WTC11 (cell line): ENCODE data around the gene PPP1R3C.

Experiments
- CTCF ChIP-seq: fragments of 200-600 bp; IDR thresholded peaks from 2 replicates; pipeline ENCODE4 v1.8.0; 2022; ENCODE audit warnings: antibody characterized with exemption
- KAT7 ChIP-seq: sonication (generic); formaldehyde crosslinking; IDR thresholded peaks from 2 replicates; pipeline ENCODE4 v1.8.1; 2023; ENCODE audit warnings: missing genetic modification reagents, mild to moderate bottlenecking, borderline replicate concordance
- NR2C2 ChIP-seq: sonication (generic); formaldehyde crosslinking; IDR thresholded peaks from 2 replicates; pipeline ENCODE4 v1.8.0; 2022; ENCODE audit warnings: mild to moderate bottlenecking, missing genetic modification reagents
- RORB ChIP-seq: fragments of 250-450 bp; sonication (Bioruptor Pico); IDR thresholded peaks from 2 replicates; pipeline ENCODE4 v1.9.0; 2021; ENCODE audit warnings: mild to moderate bottlenecking
- TCF7 ChIP-seq: sonication (generic); formaldehyde crosslinking; IDR thresholded peaks from 2 replicates; pipeline ENCODE4 v1.8.0; 2022; ENCODE audit warnings: mild to moderate bottlenecking, low read depth, missing genetic modification reagents, moderate library complexity
- TEAD1 ChIP-seq: sonication (generic); formaldehyde crosslinking; IDR thresholded peaks from 2 replicates; pipeline ENCODE4 v1.8.0; 2022; ENCODE audit warnings: mild to moderate bottlenecking, missing genetic modification reagents
- ZNF121 ChIP-seq: sonication (generic); formaldehyde crosslinking; IDR thresholded peaks from 2 replicates; pipeline ENCODE4 v1.8.0; 2023; ENCODE audit warnings: missing genetic modification reagents
- ZNF425 ChIP-seq: fragments of 250-450 bp; sonication (Bioruptor Pico); conservative IDR thresholded peaks from 2 replicates; pipeline ENCODE4 v1.9.0; 2021; ENCODE audit warnings: mild to moderate bottlenecking
- TF ChIP-seq, protein P1 (sequence below): sonication (generic); formaldehyde crosslinking; IDR thresholded peaks from 2 replicates; pipeline ENCODE4 v1.8.1; 2023; ENCODE audit warnings: mild to moderate bottlenecking, missing genetic modification reagents, borderline replicate concordance
- TF ChIP-seq, protein P2 (sequence below): sonication (generic); formaldehyde crosslinking; IDR thresholded peaks from 2 replicates; pipeline ENCODE4 v1.8.0; 2022; ENCODE audit warnings: mild to moderate bottlenecking, missing genetic modification reagents
- TF ChIP-seq, protein P3 (sequence below): sonication (generic); formaldehyde crosslinking; IDR thresholded peaks from 2 replicates; pipeline ENCODE4 v1.8.0; 2022; ENCODE audit warnings: mild to moderate bottlenecking, missing genetic modification reagents

GRCh38 chr10:91643700-91644099 lies 10.8 kb upstream of the PPP1R3C start:
- TF ChIP-seq ZNF121 (CRISPR knock-in tag) = no peak
- TF ChIP-seq ZNF425 = no peak
- TF ChIP-seq NR2C2 (CRISPR knock-in tag) = no peak
- TF ChIP-seq, protein P1, sequence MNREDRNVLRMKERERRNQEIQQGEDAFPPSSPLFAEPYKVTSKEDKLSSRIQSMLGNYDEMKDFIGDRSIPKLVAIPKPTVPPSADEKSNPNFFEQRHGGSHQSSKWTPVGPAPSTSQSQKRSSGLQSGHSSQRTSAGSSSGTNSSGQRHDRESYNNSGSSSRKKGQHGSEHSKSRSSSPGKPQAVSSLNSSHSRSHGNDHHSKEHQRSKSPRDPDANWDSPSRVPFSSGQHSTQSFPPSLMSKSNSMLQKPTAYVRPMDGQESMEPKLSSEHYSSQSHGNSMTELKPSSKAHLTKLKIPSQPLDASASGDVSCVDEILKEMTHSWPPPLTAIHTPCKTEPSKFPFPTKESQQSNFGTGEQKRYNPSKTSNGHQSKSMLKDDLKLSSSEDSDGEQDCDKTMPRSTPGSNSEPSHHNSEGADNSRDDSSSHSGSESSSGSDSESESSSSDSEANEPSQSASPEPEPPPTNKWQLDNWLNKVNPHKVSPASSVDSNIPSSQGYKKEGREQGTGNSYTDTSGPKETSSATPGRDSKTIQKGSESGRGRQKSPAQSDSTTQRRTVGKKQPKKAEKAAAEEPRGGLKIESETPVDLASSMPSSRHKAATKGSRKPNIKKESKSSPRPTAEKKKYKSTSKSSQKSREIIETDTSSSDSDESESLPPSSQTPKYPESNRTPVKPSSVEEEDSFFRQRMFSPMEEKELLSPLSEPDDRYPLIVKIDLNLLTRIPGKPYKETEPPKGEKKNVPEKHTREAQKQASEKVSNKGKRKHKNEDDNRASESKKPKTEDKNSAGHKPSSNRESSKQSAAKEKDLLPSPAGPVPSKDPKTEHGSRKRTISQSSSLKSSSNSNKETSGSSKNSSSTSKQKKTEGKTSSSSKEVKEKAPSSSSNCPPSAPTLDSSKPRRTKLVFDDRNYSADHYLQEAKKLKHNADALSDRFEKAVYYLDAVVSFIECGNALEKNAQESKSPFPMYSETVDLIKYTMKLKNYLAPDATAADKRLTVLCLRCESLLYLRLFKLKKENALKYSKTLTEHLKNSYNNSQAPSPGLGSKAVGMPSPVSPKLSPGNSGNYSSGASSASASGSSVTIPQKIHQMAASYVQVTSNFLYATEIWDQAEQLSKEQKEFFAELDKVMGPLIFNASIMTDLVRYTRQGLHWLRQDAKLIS = no peak
- TF ChIP-seq, protein P2, sequence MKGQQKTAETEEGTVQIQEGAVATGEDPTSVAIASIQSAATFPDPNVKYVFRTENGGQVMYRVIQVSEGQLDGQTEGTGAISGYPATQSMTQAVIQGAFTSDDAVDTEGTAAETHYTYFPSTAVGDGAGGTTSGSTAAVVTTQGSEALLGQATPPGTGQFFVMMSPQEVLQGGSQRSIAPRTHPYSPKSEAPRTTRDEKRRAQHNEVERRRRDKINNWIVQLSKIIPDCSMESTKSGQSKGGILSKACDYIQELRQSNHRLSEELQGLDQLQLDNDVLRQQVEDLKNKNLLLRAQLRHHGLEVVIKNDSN (CRISPR knock-in tag) = no peak
- TF ChIP-seq TEAD1 (CRISPR knock-in tag) = no peak
- no peak for TF ChIP-seq CTCF
- no peak for TF ChIP-seq TCF7 (CRISPR knock-in tag)
- no peak for TF ChIP-seq RORB (CRISPR knock-in tag)
- no peak for TF ChIP-seq KAT7
- TF ChIP-seq, protein P3, sequence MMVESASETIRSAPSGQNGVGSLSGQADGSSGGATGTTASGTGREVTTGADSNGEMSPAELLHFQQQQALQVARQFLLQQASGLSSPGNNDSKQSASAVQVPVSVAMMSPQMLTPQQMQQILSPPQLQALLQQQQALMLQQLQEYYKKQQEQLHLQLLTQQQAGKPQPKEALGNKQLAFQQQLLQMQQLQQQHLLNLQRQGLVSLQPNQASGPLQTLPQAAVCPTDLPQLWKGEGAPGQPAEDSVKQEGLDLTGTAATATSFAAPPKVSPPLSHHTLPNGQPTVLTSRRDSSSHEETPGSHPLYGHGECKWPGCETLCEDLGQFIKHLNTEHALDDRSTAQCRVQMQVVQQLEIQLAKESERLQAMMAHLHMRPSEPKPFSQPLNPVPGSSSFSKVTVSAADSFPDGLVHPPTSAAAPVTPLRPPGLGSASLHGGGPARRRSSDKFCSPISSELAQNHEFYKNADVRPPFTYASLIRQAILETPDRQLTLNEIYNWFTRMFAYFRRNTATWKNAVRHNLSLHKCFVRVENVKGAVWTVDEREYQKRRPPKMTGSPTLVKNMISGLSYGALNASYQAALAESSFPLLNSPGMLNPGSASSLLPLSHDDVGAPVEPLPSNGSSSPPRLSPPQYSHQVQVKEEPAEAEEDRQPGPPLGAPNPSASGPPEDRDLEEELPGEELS = no peak
